ENCODE results near the gene CX3CR1. TPM values are rescaled to one million over a fixed set of nuclear protein-coding genes. Genes with fewer than 3 reads are reported as not detected.

CX3CR1 gene
- total RNA-seq (ENCODE audit: unreplicated experiment) = not detected
- long read RNA-seq = 0 reads

- Mint-ChIP-seq H3K27ac (ENCODE audit: unreplicated experiment) (no peak within 1 kb of the TSS), H3K9me3 (ENCODE audit: unreplicated experiment) (peaks cover 1% of the 10 kb centered on the region), H3K36me3 (ENCODE audit: unreplicated experiment) (no peaks in the 10 kb centered on the region), H3K4me1 (ENCODE audit: low read depth, unreplicated experiment) (no peaks in the 10 kb centered on the region), H3K27me3 (ENCODE audit: unreplicated experiment) (peaks cover 2% of the 10 kb centered on the region), H3K4me3 (ENCODE audit: unreplicated experiment) (no peak within 1 kb of the TSS)
- no peak for TF ChIP-seq CTCF (IDR thresholded peaks at IDR 0.05; ENCODE audit: partially characterized antibody, unreplicated experiment)
- DNase-seq = no peak
These were observed at the start of gene CX3CR1 for GRCh38 chr3:39279745-39280517. Gene CX3CR1, minus strand, starts transcription at chr3:39280036. Its CDS starts 13,527 bp downstream, at chr3:39266509.

GRCh38 chr3:39329493-39329892, 49.7 kb upstream of the CX3CR1 start, which contains the start of gene CCR8:
Gene CCR8, plus strand, starts transcription at chr3:39329709. Its CDS starts 2,623 bp downstream, at chr3:39332332.
- no peak for TF ChIP-seq CTCF (IDR thresholded peaks at IDR 0.05; ENCODE audit: partially characterized antibody, unreplicated experiment)
- H3K27me3 Mint-ChIP-seq (ENCODE audit: unreplicated experiment) = no peaks in the 10 kb centered on the region
- DNase-seq = no peak
- H3K9me3 Mint-ChIP-seq (ENCODE audit: unreplicated experiment) = no peaks in the 10 kb centered on the region
- no peak within 1 kb of the TSS for H3K4me3 Mint-ChIP-seq (ENCODE audit: unreplicated experiment)
- no peak within 1 kb of the TSS for H3K27ac Mint-ChIP-seq (ENCODE audit: unreplicated experiment)
- H3K36me3 Mint-ChIP-seq (ENCODE audit: unreplicated experiment) = no peaks in the 10 kb centered on the region
- no peaks in the 10 kb centered on the region for H3K4me1 Mint-ChIP-seq (ENCODE audit: low read depth, unreplicated experiment)

GRCh38 chr3:39327746-39328349, 48.0 kb upstream of the CX3CR1 start:
- Mint-ChIP-seq H3K27ac (ENCODE audit: unreplicated experiment) (no peak overlapping the region), H3K9me3 (ENCODE audit: unreplicated experiment) (no peaks in the 10 kb centered on the region), H3K36me3 (ENCODE audit: unreplicated experiment) (no peaks in the 10 kb centered on the region)

GRCh38 chr3:39327053-39327745, 47.4 kb upstream of the CX3CR1 start:
- H3K27ac Mint-ChIP-seq (ENCODE audit: unreplicated experiment) = no peak overlapping the region
- no peak for TF ChIP-seq CTCF (IDR thresholded peaks at IDR 0.05; ENCODE audit: partially characterized antibody, unreplicated experiment)
- no peaks in the 10 kb centered on the region for H3K4me1 Mint-ChIP-seq (ENCODE audit: low read depth, unreplicated experiment)
- H3K36me3 Mint-ChIP-seq (ENCODE audit: unreplicated experiment) = no peaks in the 10 kb centered on the region
- DNase-seq = no peak
- no peak overlapping the region for H3K4me3 Mint-ChIP-seq (ENCODE audit: unreplicated experiment)
- no peaks in the 10 kb centered on the region for H3K27me3 Mint-ChIP-seq (ENCODE audit: unreplicated experiment)
- no peaks in the 10 kb centered on the region for H3K9me3 Mint-ChIP-seq (ENCODE audit: unreplicated experiment)

More at GRCh38 chr3:39327746-39328349, 48.0 kb upstream of the CX3CR1 start:
- no peak for TF ChIP-seq CTCF (IDR thresholded peaks at IDR 0.05; ENCODE audit: partially characterized antibody, unreplicated experiment)
- Mint-ChIP-seq H3K4me3 (ENCODE audit: unreplicated experiment) (no peak overlapping the region), H3K27me3 (ENCODE audit: unreplicated experiment) (no peaks in the 10 kb centered on the region), H3K4me1 (ENCODE audit: low read depth, unreplicated experiment) (no peaks in the 10 kb centered on the region)
- no peak for DNase-seq

Measured in glutamatergic neuron (in vitro differentiated cells).